PC-9 (cell line): Measurements from ENCODE around the gene RCOR3. TPM values are rescaled to one million over a fixed set of nuclear protein-coding genes. Genes with fewer than 3 reads are reported as not detected.
"Not testable (repeated sequence)": the region's sequence is repeated elsewhere in the genome, so short reads cannot be mapped to it uniquely, and the experiment has no call there.

Experiments
- BruUV-seq: library from RNA; stranded (reverse); fragments of 400-500 nt; replicated peaks from 2 replicates; lab custom pipeline; 2021; lab: Mats Ljungman, UMichigan
- CTCF ChIA-PET: fragments of 300-600 bp; sonication (Branson Sonifier 250); formaldehyde crosslinking; loops from one replicate; lab custom pipeline; 2022; ENCODE audit warnings: antibody characterized with exemption; lab: Charles Lee
- POLR2A ChIA-PET: fragments of 300-600 bp; sonication (Branson Sonifier 250); formaldehyde crosslinking; loops from one replicate; lab custom pipeline; 2022; ENCODE audit warnings: antibody characterized with exemption; ENCODE audit not compliant: unreplicated experiment; lab: Charles Lee
- DNase-seq, 2 experiments: peaks; one replicate each; pipeline versions ENCODE4 v3.0.0 to v3.0.0-alpha.2; 2015 to 2022; ENCODE audit warnings: mixed read lengths in 1 of 2
- H2AFZ ChIP-seq: fragments of 200-600 bp; sonication (generic); 2 replicates; pipeline ENCODE4 v1.8.1; 2017; ENCODE audit warnings: antibody characterized with exemption
- H3F3A ChIP-seq: fragments of 200-600 bp; sonication (generic); 2 replicates; pipeline ENCODE4 v1.8.1; 2017; ENCODE audit warnings: antibody characterized with exemption, mild to moderate bottlenecking, low read depth; ENCODE audit not compliant: insufficient read depth
- H3K27ac ChIP-seq: fragments of 200-600 bp; sonication (generic); 2 replicates; pipeline ENCODE4 v1.6.1; 2016; ENCODE audit warnings: mixed run types
- H3K27me3 ChIP-seq: fragments of 200-600 bp; sonication (generic); 2 replicates; pipeline ENCODE4 v1.6.1; 2016; ENCODE audit warnings: low read depth, mixed run types; ENCODE audit not compliant: insufficient read depth
- H3K36me3 ChIP-seq: fragments of 200-600 bp; sonication (generic); 2 replicates; pipeline ENCODE4 v1.6.1; 2016; ENCODE audit warnings: low read depth, mixed run types
- H3K4me1 ChIP-seq: fragments of 200-600 bp; sonication (generic); replicated peaks from 2 replicates; pipeline ENCODE4 v1.6.1; 2016; ENCODE audit warnings: mixed run types; ENCODE audit not compliant: insufficient read depth
- H3K4me2 ChIP-seq: fragments of 200-600 bp; sonication (generic); 2 replicates; pipeline ENCODE4 v1.6.1; 2017; ENCODE audit warnings: mixed run types
- H3K4me3 ChIP-seq: fragments of 200-600 bp; sonication (generic); 2 replicates; pipeline ENCODE4 v1.6.1; 2016; ENCODE audit warnings: mixed run types
- H3K79me2 ChIP-seq: fragments of 200-600 bp; sonication (generic); 2 replicates; pipeline ENCODE4 v1.6.1; 2017; ENCODE audit warnings: low read depth, mixed run types
- H3K9me2 ChIP-seq: fragments of 200-600 bp; sonication (generic); 2 replicates; pipeline ENCODE4 v1.8.1; 2017; ENCODE audit warnings: mild to moderate bottlenecking; ENCODE audit not compliant: insufficient read depth
- H3K9me3 ChIP-seq: fragments of 200-600 bp; sonication (generic); 2 replicates; pipeline ENCODE4 v1.8.1; 2016; ENCODE audit warnings: low read depth; ENCODE audit not compliant: insufficient read depth
- H4K20me1 ChIP-seq: fragments of 200-600 bp; sonication (generic); 2 replicates; pipeline ENCODE4 v1.8.1; 2017; ENCODE audit not compliant: insufficient read depth
- CTCF ChIP-seq: fragments of 200-600 bp; sonication (generic); conservative IDR thresholded peaks from 2 replicates; pipeline ENCODE4 v1.6.1; 2017; ENCODE audit warnings: mixed run types, antibody characterized with exemption, mild to moderate bottlenecking, moderate library complexity
- EZH2 ChIP-seq: fragments of 200-600 bp; sonication (generic); IDR thresholded peaks from 2 replicates; pipeline ENCODE4 v1.8.0; 2017; ENCODE audit warnings: antibody characterized with exemption, low read depth
- intact Hi-C: fragments of 100-400 bp; cut with micrococcal nuclease; formaldehyde crosslinking; loops from one replicate; pipeline ENCODE4 v1.10.0; 2022; ENCODE audit not compliant: unreplicated experiment
- total RNA-seq: library from RNA; stranded (reverse); gene quantifications from 2 replicates; pipeline ENCODE4 v1.2.3, GENCODE V29; 2021

RCOR3 gene
- total RNA-seq, 1 experiment from 2014 or later, result 48.7 TPM

- H2AFZ ChIP-seq, result no peak overlapping the region
- no peaks in the 10 kb centered on the region for H3K9me2 ChIP-seq
- H3K4me3 ChIP-seq, result no peak overlapping the region
- no peak overlapping the region for H3K27ac ChIP-seq
- 0 out of 2 replicates have a peak, but pooled peaks cover 3% of the 10 kb centered on the region for H3F3A ChIP-seq
- TF ChIP-seq EZH2, result no peak
- no peak for TF ChIP-seq CTCF
- POLR2A ChIA-PET, result interaction anchor here (0.6 kb wide), 1 partner anchor 349 kb away, joined by 3 read pairs; no protein-coding TSS in a partner anchor
- H3K4me2 ChIP-seq, result no peak overlapping the region
- DNase-seq, result no peak
- no peaks in the 10 kb centered on the region for H3K36me3 ChIP-seq
- CTCF ChIA-PET, result no interaction called here
- H4K20me1 ChIP-seq, result 0 out of 2 replicates have a peak, but pooled peaks cover 3% of the 10 kb centered on the region
- peaks cover 6% of the 10 kb centered on the region for H3K4me1 ChIP-seq
- no peaks in the 10 kb centered on the region for H3K79me2 ChIP-seq
- no TSS peak for BruUV-seq
- intact Hi-C loops, result no loop called here
- no peaks in the 10 kb centered on the region for H3K27me3 ChIP-seq
- H3K9me3 ChIP-seq, result 0 out of 2 replicates have a peak, but pooled peaks cover 3% of the 10 kb centered on the region
These were observed 89.4 kb downstream of the RCOR3 start for GRCh38 chr1:211348547-211348946.

GRCh38 chr1:211349741-211350140 lies 90.6 kb downstream of the RCOR3 start:
- Histone ChIP-seq H3K4me3 (no peak overlapping the region), H3F3A (0 out of 2 replicates have a peak, but pooled peaks cover 3% of the 10 kb centered on the region), H3K79me2 (no peaks in the 10 kb centered on the region), H3K4me2 (no peak overlapping the region), H3K27me3 (no peaks in the 10 kb centered on the region), H3K4me1 (peaks cover 6% of the 10 kb centered on the region), H4K20me1 (0 out of 2 replicates have a peak, but pooled peaks cover 3% of the 10 kb centered on the region), H3K36me3 (no peaks in the 10 kb centered on the region), H3K27ac (no peak overlapping the region), H3K9me2 (no peaks in the 10 kb centered on the region), H3K9me3 (0 out of 2 replicates have a peak, but pooled peaks cover 3% of the 10 kb centered on the region), H2AFZ (no peak overlapping the region)
- DNase-seq, result no peak
- POLR2A ChIA-PET, result no interaction called here
- no TSS peak for BruUV-seq
- CTCF ChIA-PET, result interaction anchor here (0.6 kb wide), 1 partner anchor 302 kb away, joined by 7 read pairs; no protein-coding TSS in a partner anchor
- TF ChIP-seq EZH2, result no peak
- TF ChIP-seq CTCF, result no peak
- intact Hi-C loops, result no loop called here

GRCh38 chr1:211352055-211352454 lies 92.9 kb downstream of the RCOR3 start:
- POLR2A ChIA-PET, H3K4me3 ChIP-seq, H3K9me2 ChIP-seq, H3K27ac ChIP-seq, H3K27me3 ChIP-seq, H3K79me2 ChIP-seq, intact Hi-C loops, H3K36me3 ChIP-seq, CTCF ChIA-PET, H2AFZ ChIP-seq, H3F3A ChIP-seq, DNase-seq, H3K4me1 ChIP-seq, BruUV-seq, H3K9me3 ChIP-seq, H4K20me1 ChIP-seq, H3K4me2 ChIP-seq: not testable (repeated sequence)

GRCh38 chr1:211352465-211352864 lies 93.3 kb downstream of the RCOR3 start:
- H3K4me3 ChIP-seq, result no peak overlapping the region
- intact Hi-C loops, result no loop called here
- H3K27me3 ChIP-seq, result no peaks in the 10 kb centered on the region
- peaks cover 6% of the 10 kb centered on the region for H3K4me1 ChIP-seq
- H3K79me2 ChIP-seq, result no peaks in the 10 kb centered on the region
- BruUV-seq, result no TSS peak
- DNase-seq, result no peak
- H3K36me3 ChIP-seq, result no peaks in the 10 kb centered on the region
- 0 out of 2 replicates have a peak, but pooled peaks cover 1% of the 10 kb centered on the region for H3F3A ChIP-seq
- no peak overlapping the region for H2AFZ ChIP-seq
- H3K4me2 ChIP-seq, result no peak overlapping the region
- no peaks in the 10 kb centered on the region for H3K9me2 ChIP-seq
- TF ChIP-seq EZH2, result no peak
- TF ChIP-seq CTCF, result no peak
- H3K9me3 ChIP-seq, result peaks cover 3% of the 10 kb centered on the region; the same call in 1 of the 2 replicates
- H3K27ac ChIP-seq, result no peak overlapping the region
- POLR2A ChIA-PET, result no interaction called here
- CTCF ChIA-PET, result no interaction called here
- 0 out of 2 replicates have a peak, but pooled peaks cover 3% of the 10 kb centered on the region for H4K20me1 ChIP-seq
